SU-DHL-6 (cell line): ENCODE data around the gene B3GALT6.

Source experiments
- EZH2phosphoT487 ChIP-seq: fragments of 200-600 bp; sonication (generic), shearing (Covaris generic); conservative IDR thresholded peaks from 2 replicates; pipeline ENCODE4 v1.6.1; 2018; ENCODE audit warnings: mild to moderate bottlenecking, antibody characterized with exemption, low read length, moderate library complexity, mixed read lengths
- TF ChIP-seq, protein P1 (sequence below): fragments of 200-600 bp; sonication (generic); IDR thresholded peaks from one replicate; pipeline ENCODE4 v1.5.1; 2017; ENCODE audit warnings: antibody characterized with exemption, mild to moderate bottlenecking, low read length, moderate library complexity; ENCODE audit not compliant: insufficient read depth, poor library complexity, severe bottlenecking

GRCh38 chr1:1281533-1282321, 49.7 kb downstream of the B3GALT6 start:
- TF ChIP-seq, protein P1, sequence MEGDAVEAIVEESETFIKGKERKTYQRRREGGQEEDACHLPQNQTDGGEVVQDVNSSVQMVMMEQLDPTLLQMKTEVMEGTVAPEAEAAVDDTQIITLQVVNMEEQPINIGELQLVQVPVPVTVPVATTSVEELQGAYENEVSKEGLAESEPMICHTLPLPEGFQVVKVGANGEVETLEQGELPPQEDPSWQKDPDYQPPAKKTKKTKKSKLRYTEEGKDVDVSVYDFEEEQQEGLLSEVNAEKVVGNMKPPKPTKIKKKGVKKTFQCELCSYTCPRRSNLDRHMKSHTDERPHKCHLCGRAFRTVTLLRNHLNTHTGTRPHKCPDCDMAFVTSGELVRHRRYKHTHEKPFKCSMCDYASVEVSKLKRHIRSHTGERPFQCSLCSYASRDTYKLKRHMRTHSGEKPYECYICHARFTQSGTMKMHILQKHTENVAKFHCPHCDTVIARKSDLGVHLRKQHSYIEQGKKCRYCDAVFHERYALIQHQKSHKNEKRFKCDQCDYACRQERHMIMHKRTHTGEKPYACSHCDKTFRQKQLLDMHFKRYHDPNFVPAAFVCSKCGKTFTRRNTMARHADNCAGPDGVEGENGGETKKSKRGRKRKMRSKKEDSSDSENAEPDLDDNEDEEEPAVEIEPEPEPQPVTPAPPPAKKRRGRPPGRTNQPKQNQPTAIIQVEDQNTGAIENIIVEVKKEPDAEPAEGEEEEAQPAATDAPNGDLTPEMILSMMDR: no peak
- no peak for TF ChIP-seq EZH2phosphoT487
